ENCODE data around the gene LDAH. TPM values are rescaled to one million over a fixed set of nuclear protein-coding genes. Genes with fewer than 3 reads are reported as not detected.
"Not testable (repeated sequence)": the region's sequence is repeated elsewhere in the genome, so short reads cannot be mapped to it uniquely, and the experiment has no call there.

LDAH gene
- total RNA-seq, 1 experiment from 2014 or later = 78.5 TPM

DNA sequence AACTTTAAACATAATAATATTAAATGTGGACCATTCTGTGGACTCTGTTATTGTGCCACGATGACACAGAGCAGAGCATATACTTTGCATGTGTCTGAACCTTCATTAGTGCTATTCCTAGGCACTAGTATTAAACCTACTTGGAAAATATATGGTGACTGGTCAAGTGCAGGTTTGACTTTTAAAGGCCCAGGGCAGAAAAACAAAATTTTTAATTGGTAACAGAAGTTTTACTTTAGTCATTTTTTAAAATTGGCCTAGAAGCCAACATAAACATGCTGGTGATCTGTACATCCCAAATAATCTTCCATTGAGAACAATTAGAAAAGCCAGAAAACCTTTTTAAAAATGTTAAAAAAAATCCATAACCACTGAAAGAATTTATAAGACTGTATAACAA is 16.6 kb downstream of the LDAH start:
- no peak for DNase-seq
- no peak overlapping the region for H2AFZ ChIP-seq (ENCODE audit: low read length)
- H4K20me1 ChIP-seq (ENCODE audit: insufficient read depth, low read depth, low read length) = no peaks in the 10 kb centered on the region
- no peaks in the 10 kb centered on the region for H3K9me3 ChIP-seq (ENCODE audit: low read length)
- no peaks in the 10 kb centered on the region for H3K9me2 ChIP-seq (replicated peaks; ENCODE audit: insufficient read depth, low read length)
- H3K79me2 ChIP-seq (ENCODE audit: low read length) = peaks cover 90% of the 10 kb centered on the region
- H3K4me1 ChIP-seq (ENCODE audit: low read length) = peaks cover 15% of the 10 kb centered on the region
- no peaks in the 10 kb centered on the region for H3K27me3 ChIP-seq (ENCODE audit: low read length)
- H3K36me3 ChIP-seq (ENCODE audit: insufficient read depth, low read length) = no peaks in the 10 kb centered on the region
- H3K4me3 ChIP-seq (ENCODE audit: low read length) = no peak overlapping the region
- no peak overlapping the region for H3K4me2 ChIP-seq (ENCODE audit: low read depth, low read length, poor library complexity, severe bottlenecking)
- no peak overlapping the region for H3K27ac ChIP-seq (ENCODE audit: low read length)
- no peak overlapping the region for H3K9ac ChIP-seq (ENCODE audit: low read length)

DNA sequence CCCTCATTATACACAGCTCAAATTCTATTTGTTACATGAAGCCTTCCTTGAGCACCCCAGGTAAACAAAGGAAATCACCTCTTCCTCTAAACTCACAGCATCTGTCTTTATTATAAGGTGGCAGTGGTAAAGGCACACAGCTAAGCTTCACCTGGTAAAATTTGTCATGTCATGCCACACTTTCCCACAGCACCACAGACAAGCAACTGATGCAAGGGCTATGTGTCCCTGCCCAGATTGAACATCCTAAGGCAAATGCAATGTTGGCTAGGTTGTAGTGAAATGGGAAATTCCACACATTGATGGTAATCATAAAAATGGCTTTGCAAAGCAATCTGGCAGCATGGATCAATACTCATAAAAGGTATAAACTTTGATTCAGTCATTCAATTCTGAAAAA is 18.9 kb downstream of the LDAH start:
- Histone ChIP-seq H3K9me2 (replicated peaks; ENCODE audit: insufficient read depth, low read length) (no peaks in the 10 kb centered on the region), H3K9me3 (ENCODE audit: low read length) (no peaks in the 10 kb centered on the region), H3K4me3 (ENCODE audit: low read length) (no peak overlapping the region), H4K20me1 (ENCODE audit: insufficient read depth, low read depth, low read length) (no peaks in the 10 kb centered on the region), H3K9ac (ENCODE audit: low read length) (no peak overlapping the region), H3K79me2 (ENCODE audit: low read length) (peaks cover 88% of the 10 kb centered on the region), H3K4me1 (ENCODE audit: low read length) (peaks cover 15% of the 10 kb centered on the region), H3K27me3 (ENCODE audit: low read length) (no peaks in the 10 kb centered on the region), H3K4me2 (ENCODE audit: low read depth, low read length, poor library complexity, severe bottlenecking) (no peak overlapping the region), H3K36me3 (ENCODE audit: insufficient read depth, low read length) (peaks cover 7% of the 10 kb centered on the region; the same call in 1 of the 2 replicates), H2AFZ (ENCODE audit: low read length) (no peak overlapping the region), H3K27ac (ENCODE audit: low read length) (no peak overlapping the region)
- DNase-seq = no peak

GRCh38 chr2:20803226-20803682 is 19.6 kb downstream of the LDAH start:
- H2AFZ ChIP-seq (ENCODE audit: low read length) = no peak overlapping the region
- DNase-seq = no peak
- no peaks in the 10 kb centered on the region for H4K20me1 ChIP-seq (ENCODE audit: insufficient read depth, low read depth, low read length)
- H3K9me2 ChIP-seq (replicated peaks; ENCODE audit: insufficient read depth, low read length) = no peaks in the 10 kb centered on the region
- H3K4me3 ChIP-seq (ENCODE audit: low read length) = no peak overlapping the region
- H3K36me3 ChIP-seq (ENCODE audit: insufficient read depth, low read length) = peaks cover 7% of the 10 kb centered on the region; the same call in 1 of the 2 replicates
- H3K4me2 ChIP-seq (ENCODE audit: low read depth, low read length, poor library complexity, severe bottlenecking) = no peak overlapping the region
- no peaks in the 10 kb centered on the region for H3K27me3 ChIP-seq (ENCODE audit: low read length)
- H3K4me1 ChIP-seq (ENCODE audit: low read length) = peaks cover 15% of the 10 kb centered on the region
- no peaks in the 10 kb centered on the region for H3K9me3 ChIP-seq (ENCODE audit: low read length)
- H3K27ac ChIP-seq (ENCODE audit: low read length) = no peak overlapping the region
- peaks cover 87% of the 10 kb centered on the region for H3K79me2 ChIP-seq (ENCODE audit: low read length)
- H3K9ac ChIP-seq (ENCODE audit: low read length) = no peak overlapping the region

GRCh38 chr2:20797096-20797495 is 25.8 kb downstream of the LDAH start:
- no peak overlapping the region for H3K27ac ChIP-seq (ENCODE audit: low read length)
- no peaks in the 10 kb centered on the region for H3K4me1 ChIP-seq (ENCODE audit: low read length)
- H2AFZ ChIP-seq (ENCODE audit: low read length) = no peak overlapping the region
- DNase-seq = no peak
- H4K20me1 ChIP-seq (ENCODE audit: insufficient read depth, low read depth, low read length) = no peaks in the 10 kb centered on the region
- peaks cover 90% of the 10 kb centered on the region for H3K79me2 ChIP-seq (ENCODE audit: low read length)
- H3K4me3 ChIP-seq (ENCODE audit: low read length) = no peak overlapping the region
- H3K9ac ChIP-seq (ENCODE audit: low read length) = no peak overlapping the region
- no peaks in the 10 kb centered on the region for H3K9me2 ChIP-seq (replicated peaks; ENCODE audit: insufficient read depth, low read length)
- peaks cover 54% of the 10 kb centered on the region for H3K36me3 ChIP-seq (ENCODE audit: insufficient read depth, low read length)
- H3K4me2 ChIP-seq (ENCODE audit: low read depth, low read length, poor library complexity, severe bottlenecking) = no peak overlapping the region
- H3K9me3 ChIP-seq (ENCODE audit: low read length) = no peaks in the 10 kb centered on the region
- no peaks in the 10 kb centered on the region for H3K27me3 ChIP-seq (ENCODE audit: low read length)

DNA sequence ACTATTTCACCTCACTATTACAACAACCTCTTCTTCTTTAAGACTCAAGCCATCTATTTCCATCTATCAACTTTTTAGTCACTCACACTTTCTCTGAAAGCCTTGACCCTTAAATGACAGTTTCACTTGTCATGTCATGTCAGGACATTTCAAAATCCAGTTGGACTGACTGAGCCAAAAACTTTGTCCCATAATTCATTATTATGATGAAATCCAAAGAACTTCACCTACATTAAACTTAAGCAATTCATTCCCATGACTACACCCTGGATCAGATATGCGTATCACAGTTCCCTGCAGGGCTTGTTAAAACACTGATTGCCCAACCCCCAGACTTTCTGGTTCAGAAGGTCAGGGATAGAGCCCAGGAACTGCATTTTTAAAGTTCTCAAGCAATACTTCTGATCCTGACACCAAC is 26.5 kb downstream of the LDAH start:
- H3K9me2 ChIP-seq (replicated peaks; ENCODE audit: insufficient read depth, low read length) = no peaks in the 10 kb centered on the region
- no peaks in the 10 kb centered on the region for H4K20me1 ChIP-seq (ENCODE audit: insufficient read depth, low read depth, low read length)
- no peak overlapping the region for H3K4me2 ChIP-seq (ENCODE audit: low read depth, low read length, poor library complexity, severe bottlenecking)
- no peak for DNase-seq
- no peak overlapping the region for H3K27ac ChIP-seq (ENCODE audit: low read length)
- no peaks in the 10 kb centered on the region for H3K9me3 ChIP-seq (ENCODE audit: low read length)
- peaks cover 91% of the 10 kb centered on the region for H3K79me2 ChIP-seq (ENCODE audit: low read length)
- no peak overlapping the region for H3K9ac ChIP-seq (ENCODE audit: low read length)
- H2AFZ ChIP-seq (ENCODE audit: low read length) = no peak overlapping the region
- peaks cover 58% of the 10 kb centered on the region for H3K36me3 ChIP-seq (ENCODE audit: insufficient read depth, low read length)
- H3K27me3 ChIP-seq (ENCODE audit: low read length) = no peaks in the 10 kb centered on the region
- no peaks in the 10 kb centered on the region for H3K4me1 ChIP-seq (ENCODE audit: low read length)
- H3K4me3 ChIP-seq (ENCODE audit: low read length) = no peak overlapping the region

DNA sequence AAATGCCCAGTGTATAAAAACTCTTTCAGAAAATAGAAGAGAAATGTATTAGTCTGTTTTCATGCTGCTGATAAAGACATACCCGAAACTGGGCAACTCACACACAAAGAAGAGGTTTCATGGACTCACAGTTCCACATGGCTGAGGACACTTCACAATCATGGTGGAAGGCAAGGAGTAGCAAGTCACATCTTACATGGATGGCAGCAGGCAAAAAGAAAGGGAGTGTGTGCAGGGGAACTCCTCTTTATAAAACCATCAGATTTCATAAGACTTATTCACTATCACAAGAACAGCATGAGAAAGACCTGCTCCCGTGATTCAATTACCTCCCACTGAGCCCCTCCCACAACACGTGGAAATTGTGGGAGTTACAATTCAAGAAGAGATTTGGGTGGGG is 29.0 kb downstream of the LDAH start:
- not testable (repeated sequence) for H3K9me3 ChIP-seq (ENCODE audit: low read length); H3K27me3 ChIP-seq (ENCODE audit: low read length); H3K4me2 ChIP-seq (ENCODE audit: low read depth, low read length, poor library complexity, severe bottlenecking); H4K20me1 ChIP-seq (ENCODE audit: insufficient read depth, low read depth, low read length); H3K4me1 ChIP-seq (ENCODE audit: low read length); H3K9me2 ChIP-seq (replicated peaks; ENCODE audit: insufficient read depth, low read length); DNase-seq; H2AFZ ChIP-seq (ENCODE audit: low read length); H3K4me3 ChIP-seq (ENCODE audit: low read length); H3K27ac ChIP-seq (ENCODE audit: low read length); H3K9ac ChIP-seq (ENCODE audit: low read length)
- Histone ChIP-seq H3K36me3 (ENCODE audit: insufficient read depth, low read length) (peaks cover 74% of the 10 kb centered on the region), H3K79me2 (ENCODE audit: low read length) (peaks cover 97% of the 10 kb centered on the region)

DNA sequence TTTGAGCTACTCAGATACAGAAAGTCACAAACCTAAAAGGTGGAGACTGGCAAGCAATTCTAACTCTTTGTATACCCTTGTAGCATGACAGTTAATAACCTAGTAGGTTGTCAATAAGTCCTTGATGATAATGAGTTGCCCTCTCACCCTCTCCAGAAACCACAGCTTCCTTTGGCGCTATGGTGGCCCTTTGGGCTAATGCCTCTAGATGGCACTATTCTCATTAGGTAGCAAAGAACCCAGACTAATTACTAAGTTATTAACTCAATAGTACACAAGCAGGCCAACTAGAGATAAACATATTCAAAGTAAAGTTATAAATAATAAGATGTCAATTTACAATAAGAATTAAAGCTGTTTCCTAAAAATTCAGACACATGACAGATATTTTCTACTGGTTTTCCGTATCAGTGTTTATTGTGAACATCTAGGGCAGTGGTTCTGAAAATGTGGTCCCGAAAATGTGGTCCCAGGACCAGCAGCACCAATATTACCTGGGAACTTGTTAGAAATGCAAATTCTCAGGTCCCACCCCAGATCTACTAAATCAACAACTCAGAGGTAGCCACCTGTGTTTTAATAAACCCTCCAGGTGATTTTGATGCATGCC is 41.1 kb downstream of the LDAH start:
- no peak overlapping the region for H3K4me3 ChIP-seq (ENCODE audit: low read length)
- no peak overlapping the region for H3K4me2 ChIP-seq (ENCODE audit: low read depth, low read length, poor library complexity, severe bottlenecking)
- H2AFZ ChIP-seq (ENCODE audit: low read length) = no peak overlapping the region
- H3K36me3 ChIP-seq (ENCODE audit: insufficient read depth, low read length) = peaks cover 8% of the 10 kb centered on the region
- no peaks in the 10 kb centered on the region for H3K9me3 ChIP-seq (ENCODE audit: low read length)
- H3K79me2 ChIP-seq (ENCODE audit: low read length) = peaks cover 42% of the 10 kb centered on the region
- no peak overlapping the region for H3K27ac ChIP-seq (ENCODE audit: low read length)
- H3K9ac ChIP-seq (ENCODE audit: low read length) = no peak overlapping the region
- H3K27me3 ChIP-seq (ENCODE audit: low read length) = no peaks in the 10 kb centered on the region
- H4K20me1 ChIP-seq (ENCODE audit: insufficient read depth, low read depth, low read length) = no peaks in the 10 kb centered on the region
- H3K9me2 ChIP-seq (replicated peaks; ENCODE audit: insufficient read depth, low read length) = no peaks in the 10 kb centered on the region
- no peaks in the 10 kb centered on the region for H3K4me1 ChIP-seq (ENCODE audit: low read length)
- DNase-seq = peak; percentile 78

DNA sequence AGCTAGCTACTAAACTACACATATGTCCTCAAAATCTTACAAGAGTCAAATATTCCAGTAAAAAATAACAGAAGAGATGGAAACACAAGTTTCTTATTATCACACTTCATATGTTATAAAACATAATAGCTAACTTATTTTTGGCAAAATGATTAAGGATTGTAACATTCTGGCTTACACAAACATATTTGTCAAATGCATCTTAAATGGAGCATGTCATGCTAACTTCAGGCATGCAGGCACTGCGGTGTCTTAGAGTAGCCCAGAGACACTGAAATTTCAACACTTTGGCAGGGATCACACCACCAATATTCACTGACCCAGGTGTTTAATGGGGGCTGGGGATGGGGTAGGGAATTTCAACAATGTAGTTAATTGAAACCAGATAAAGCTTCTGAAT is 51.6 kb downstream of the LDAH start:
- H3K79me2 ChIP-seq (ENCODE audit: low read length) = peaks cover 58% of the 10 kb centered on the region
- no peak overlapping the region for H3K4me3 ChIP-seq (ENCODE audit: low read length)
- H4K20me1 ChIP-seq (ENCODE audit: insufficient read depth, low read depth, low read length) = no peaks in the 10 kb centered on the region
- no peaks in the 10 kb centered on the region for H3K9me2 ChIP-seq (replicated peaks; ENCODE audit: insufficient read depth, low read length)
- DNase-seq = no peak
- H3K4me1 ChIP-seq (ENCODE audit: low read length) = no peaks in the 10 kb centered on the region
- no peaks in the 10 kb centered on the region for H3K27me3 ChIP-seq (ENCODE audit: low read length)
- no peaks in the 10 kb centered on the region for H3K9me3 ChIP-seq (ENCODE audit: low read length)
- H3K9ac ChIP-seq (ENCODE audit: low read length) = no peak overlapping the region
- H3K4me2 ChIP-seq (ENCODE audit: low read depth, low read length, poor library complexity, severe bottlenecking) = no peak overlapping the region
- no peak overlapping the region for H3K27ac ChIP-seq (ENCODE audit: low read length)
- H2AFZ ChIP-seq (ENCODE audit: low read length) = no peak overlapping the region
- peaks cover 13% of the 10 kb centered on the region for H3K36me3 ChIP-seq (ENCODE audit: insufficient read depth, low read length)

Measured in Karpas-422 (cell line).